RWPE1 (cell line): ENCODE results near the gene DOCK3.
A peak's percentile ranks its signal among the peaks of the same experiment; 100 is the strongest.
"Not testable (repeated sequence)": the region's sequence is repeated elsewhere in the genome, so short reads cannot be mapped to it uniquely, and the experiment has no call there.

Experiments
- CTCF ChIA-PET: fragments of 350-600 bp; sonication (Branson Sonifier 250); formaldehyde crosslinking; extraction: SDS; loops from one replicate; lab custom pipeline; 2021; lab: Yijun Ruan, JAX
- POLR2A ChIA-PET: fragments of 400-600 bp; formaldehyde crosslinking; extraction: SDS; loops from one replicate; lab custom pipeline; 2020; ENCODE audit warnings: antibody characterized with exemption; ENCODE audit not compliant: low non-redundant PET; lab: Yijun Ruan, JAX
- DNase-seq: peaks from one replicate; pipeline ENCODE4 v3.0.0; 2012; ENCODE audit warnings: low spot score
- H3K27ac ChIP-seq: fragments of 450-650 bp; 2 replicates; pipeline ENCODE4 v1.5.1; 2017
- CTCF ChIP-seq: fragments of 450-650 bp; conservative IDR thresholded peaks from 2 replicates; pipeline ENCODE4 v1.5.1; 2017; ENCODE audit warnings: low read depth, mild to moderate bottlenecking

Gene DOCK3

DNA sequence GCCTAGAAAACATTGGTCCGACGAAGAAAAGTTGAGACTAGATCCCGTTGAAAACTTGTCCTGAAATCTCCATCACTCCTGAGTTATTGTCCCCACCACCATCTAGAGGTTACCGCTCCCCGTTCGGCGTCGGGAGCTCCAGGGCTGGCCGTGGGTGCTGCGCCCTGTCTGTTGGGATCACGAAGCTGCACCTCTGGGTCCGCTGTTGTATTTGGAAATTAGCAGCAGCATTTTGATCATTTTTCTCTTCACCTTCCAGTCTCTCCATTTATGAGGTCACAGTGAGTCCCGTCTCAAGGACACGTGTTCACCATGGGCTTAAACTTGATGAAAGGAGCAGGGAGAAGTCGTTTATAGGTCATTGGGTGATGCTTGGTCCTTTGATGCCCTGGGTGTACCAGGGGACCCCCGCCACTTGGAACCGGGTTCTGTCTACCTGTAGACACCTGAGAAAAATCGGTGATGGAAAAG is 710.9 kb downstream of the DOCK3 start:
- DNase-seq, result no peak
- no peak for TF ChIP-seq CTCF
- POLR2A ChIA-PET, result interaction anchor here (0.5 to 0.8 kb wide), 2 partner anchors 114 to 1045 kb away, joined by 3 read pairs; no protein-coding TSS in a partner anchor
- H3K27ac ChIP-seq, result peak overlapping the region; percentile 78
- CTCF ChIA-PET, result no interaction called here

DNA sequence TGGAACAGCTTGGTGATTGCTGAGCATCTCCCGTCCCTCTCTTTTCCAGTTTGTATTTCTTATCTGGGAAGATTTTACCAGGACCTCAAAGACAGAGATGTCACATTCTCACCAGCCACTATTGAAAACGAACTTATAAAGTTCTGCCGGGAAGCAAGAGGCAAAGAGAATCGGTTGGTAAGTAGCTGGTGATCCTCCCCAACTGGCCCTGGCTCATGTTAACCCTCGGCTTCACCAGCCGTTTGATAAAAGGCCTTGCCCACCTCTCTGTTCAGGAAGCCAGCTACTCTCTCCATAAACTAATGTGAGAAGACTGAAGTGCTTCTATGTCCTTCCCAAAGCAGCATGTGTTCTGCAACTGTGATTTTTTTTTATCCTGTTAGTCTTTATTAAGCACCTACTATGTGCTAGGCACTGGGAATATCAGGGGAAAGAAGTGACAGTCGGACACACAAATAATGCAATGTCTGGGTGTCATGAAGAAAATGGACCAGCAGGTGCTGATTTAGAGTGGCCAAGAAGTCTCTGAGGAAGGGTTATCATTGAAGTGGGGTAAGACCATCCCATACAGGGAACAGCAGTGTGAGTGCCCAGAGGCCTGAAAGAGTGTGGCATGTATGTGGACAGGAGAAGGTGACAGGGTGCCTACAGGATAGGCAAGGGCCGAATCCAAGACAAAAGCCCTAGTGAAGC is 711.6 kb downstream of the DOCK3 start:
- ChIA-PET POLR2A (interaction anchor here (0.5 kb wide), 1 partner anchor 1045 kb away, joined by 3 read pairs; no protein-coding TSS in a partner anchor), CTCF (no interaction called here)
- TF ChIP-seq CTCF, result no peak
- H3K27ac ChIP-seq, result peak overlapping the region; percentile 55
- DNase-seq, result no peak

DNA sequence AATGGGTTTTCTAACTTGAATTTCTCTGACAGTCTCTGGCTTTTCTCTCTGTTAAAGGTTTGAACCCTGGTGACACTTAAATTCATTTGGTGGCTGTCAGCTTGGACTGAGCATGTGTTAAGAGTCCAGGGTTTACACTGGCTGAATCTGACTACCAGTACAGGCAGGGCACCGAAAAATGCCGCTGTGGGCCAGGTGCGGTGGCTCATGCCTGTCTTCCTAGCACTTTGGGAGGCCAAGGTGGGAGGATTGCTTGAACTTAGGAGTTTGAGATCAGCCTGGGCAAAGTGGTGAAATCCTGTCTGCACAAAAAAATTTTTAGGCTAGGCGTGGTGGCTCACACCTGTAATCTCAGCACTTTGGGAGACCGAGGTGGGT is 712.1 kb downstream of the DOCK3 start:
- no peak for DNase-seq
- TF ChIP-seq CTCF, result no peak
- ChIA-PET CTCF (no interaction called here), POLR2A (no interaction called here)
- peak overlapping the region; percentile 55 for H3K27ac ChIP-seq

- CTCF ChIA-PET, result interaction anchor here (0.7 kb wide), 1 partner anchor 332 kb away, joined by 3 read pairs; no protein-coding TSS in a partner anchor
- peak overlapping the region; percentile 55 for H3K27ac ChIP-seq
- POLR2A ChIA-PET, DNase-seq: not testable (repeated sequence)
Observed at GRCh38 chr3:51387281-51387680, 712.6 kb downstream of the DOCK3 start.

DNA sequence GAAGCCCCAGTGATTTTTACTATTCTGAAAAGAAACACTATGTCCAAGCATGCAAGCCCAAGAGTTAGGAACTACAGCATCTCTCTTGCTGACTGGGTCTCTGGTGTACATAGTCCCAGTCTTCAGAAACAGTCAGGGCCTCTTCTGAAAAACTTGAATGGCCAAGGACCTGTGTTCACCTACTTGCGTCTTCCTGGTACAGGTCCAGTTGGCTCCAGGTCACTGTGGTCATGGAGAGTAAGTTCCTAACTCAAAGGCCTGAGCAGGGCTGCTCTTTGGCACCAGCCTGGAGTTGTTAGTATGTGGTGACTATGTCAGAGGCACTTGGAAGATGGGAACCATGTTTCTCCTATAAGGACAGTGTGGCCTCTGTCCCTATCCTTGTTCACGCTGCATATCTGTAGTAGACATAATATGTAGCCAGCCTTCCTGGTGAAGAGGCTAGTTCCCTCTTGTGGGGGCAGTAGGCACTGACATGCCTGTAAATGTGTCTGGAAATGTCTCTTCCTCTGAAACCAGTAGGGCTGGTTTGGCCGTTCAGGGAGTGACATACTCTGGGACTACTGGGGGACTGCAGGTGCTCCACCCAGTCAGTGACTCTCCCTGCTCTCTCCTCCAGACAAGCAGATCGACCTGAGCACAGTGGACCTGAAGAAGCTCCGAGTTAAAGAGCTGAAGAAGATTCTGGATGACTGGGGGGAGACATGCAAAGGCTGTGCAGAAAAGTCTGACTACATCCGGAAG is 713.7 kb downstream of the DOCK3 start:
- POLR2A ChIA-PET, result no interaction called here
- CTCF ChIA-PET, result interaction anchor here (0.5 to 1.0 kb wide), 3 partner anchors 130 to 289 kb away, joined by 3 to 6 read pairs (median 3); no protein-coding TSS in a partner anchor
- no peak for TF ChIP-seq CTCF
- H3K27ac ChIP-seq, result peak overlapping the region; percentile 49; the same call in 1 of the 2 replicates
- no peak for DNase-seq

- POLR2A ChIA-PET, result no interaction called here
- CTCF ChIA-PET, result interaction anchor here (0.5 to 1.2 kb wide), 6 partner anchors 52 to 808 kb away, joined by 3 to 6 read pairs (median 4); no protein-coding TSS in a partner anchor
- no peak for DNase-seq
- peak; percentile 86 for TF ChIP-seq CTCF
- peak overlapping the region; percentile 85 for H3K27ac ChIP-seq
Observed at GRCh38 chr3:51389423-51390183, 714.9 kb downstream of the DOCK3 start.
